HCT116 (cell line): ENCODE results near the gene STXBP3.

Experiments
- ATF3 ChIP-seq: IDR thresholded peaks from 2 replicates; pipeline ENCODE4 v1.6.1; 2012
- EZH2 ChIP-seq: fragments of 200-600 bp; sonication (generic); IDR thresholded peaks from 2 replicates; pipeline ENCODE4 v1.6.1; 2017; ENCODE audit warnings: antibody characterized with exemption, mixed run types
- EZH2phosphoT487 ChIP-seq: fragments of 200-600 bp; IDR thresholded peaks from 2 replicates; pipeline ENCODE4 v1.6.1; 2018; ENCODE audit warnings: antibody characterized with exemption, borderline replicate concordance
- JUND ChIP-seq: IDR thresholded peaks from 2 replicates; pipeline ENCODE4 v1.6.1; 2012
- POLR2A ChIP-seq: IDR thresholded peaks from 2 replicates; pipeline ENCODE4 v1.7.0; 2011; ENCODE audit warnings: borderline replicate concordance; ENCODE audit not compliant: insufficient read depth, insufficient read length; ENCODE audit errors: extremely low read depth
- RAD21 ChIP-seq: IDR thresholded peaks from 2 replicates; pipeline ENCODE4 v1.6.1; 2012; ENCODE audit warnings: low read depth, mild to moderate bottlenecking
- SIN3A ChIP-seq: IDR thresholded peaks from 2 replicates; pipeline ENCODE4 v1.6.1; 2012; ENCODE audit warnings: low read depth
- TCF7L2 ChIP-seq: IDR thresholded peaks from 2 replicates; pipeline ENCODE4 v1.7.0; 2011; ENCODE audit warnings: borderline replicate concordance, inconsistent platforms; ENCODE audit not compliant: insufficient read depth, insufficient read length; ENCODE audit errors: extremely low read depth
- ZNF274 ChIP-seq: fragments of 200-500 bp; sonication (Bioruptor generic); IDR thresholded peaks from 2 replicates; pipeline ENCODE4 v1.6.1; 2014; ENCODE audit warnings: mild to moderate bottlenecking, low read depth, low read length, inconsistent platforms
- TF ChIP-seq, protein P1 (sequence below), 3 experiments: fragments of 200-600 bp in 1 of 3; sonication (generic) in 1 of 3; IDR thresholded peaks in 2 of 3; conservative IDR thresholded peaks in 1 of 3; 2 replicates each; pipeline ENCODE4 v1.5.1; 2012 to 2017; ENCODE audit warnings: low read depth in 2 of 3, low read length in 2 of 3, antibody characterized with exemption in 1 of 3, borderline replicate concordance in 1 of 3, control low read depth in 1 of 3, mild to moderate bottlenecking in 1 of 3, mixed read lengths in 1 of 3, mixed run types in 1 of 3, moderate library complexity in 1 of 3; ENCODE audit not compliant: insufficient read depth in 1 of 3

DNA sequence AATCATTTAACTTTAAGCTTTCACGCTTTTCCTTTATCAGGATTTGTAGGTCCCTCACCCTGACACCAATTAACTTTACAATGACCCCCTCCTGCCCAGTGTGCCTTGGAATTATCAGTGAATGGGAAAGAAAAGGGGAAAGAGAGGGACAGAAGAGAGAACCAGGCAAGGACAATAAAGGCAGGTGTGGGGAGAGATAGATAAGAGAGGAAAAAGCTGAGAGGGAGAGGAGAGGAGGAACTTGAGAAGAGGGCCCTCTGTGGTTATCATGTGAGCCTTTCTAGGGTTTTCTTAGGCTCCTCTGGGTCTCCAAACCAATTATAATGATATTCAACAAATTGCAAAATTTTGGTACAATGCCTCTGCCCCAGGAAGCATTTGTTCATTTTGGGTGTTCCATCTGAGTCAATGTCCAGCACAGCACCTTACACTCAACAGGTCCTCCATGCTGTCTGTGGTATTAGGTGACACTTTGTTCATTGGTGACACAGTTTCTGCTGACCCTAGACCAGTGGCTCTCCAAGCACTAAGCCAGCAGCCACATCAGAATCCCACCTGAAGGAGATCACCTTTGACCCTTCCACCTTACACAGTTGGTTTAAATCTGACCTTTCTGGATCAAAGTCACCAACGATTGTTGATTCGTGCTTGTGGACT is 96.2 kb downstream of the STXBP3 start:
- TF ChIP-seq POLR2A, result no peak
- TF ChIP-seq, protein P1, sequence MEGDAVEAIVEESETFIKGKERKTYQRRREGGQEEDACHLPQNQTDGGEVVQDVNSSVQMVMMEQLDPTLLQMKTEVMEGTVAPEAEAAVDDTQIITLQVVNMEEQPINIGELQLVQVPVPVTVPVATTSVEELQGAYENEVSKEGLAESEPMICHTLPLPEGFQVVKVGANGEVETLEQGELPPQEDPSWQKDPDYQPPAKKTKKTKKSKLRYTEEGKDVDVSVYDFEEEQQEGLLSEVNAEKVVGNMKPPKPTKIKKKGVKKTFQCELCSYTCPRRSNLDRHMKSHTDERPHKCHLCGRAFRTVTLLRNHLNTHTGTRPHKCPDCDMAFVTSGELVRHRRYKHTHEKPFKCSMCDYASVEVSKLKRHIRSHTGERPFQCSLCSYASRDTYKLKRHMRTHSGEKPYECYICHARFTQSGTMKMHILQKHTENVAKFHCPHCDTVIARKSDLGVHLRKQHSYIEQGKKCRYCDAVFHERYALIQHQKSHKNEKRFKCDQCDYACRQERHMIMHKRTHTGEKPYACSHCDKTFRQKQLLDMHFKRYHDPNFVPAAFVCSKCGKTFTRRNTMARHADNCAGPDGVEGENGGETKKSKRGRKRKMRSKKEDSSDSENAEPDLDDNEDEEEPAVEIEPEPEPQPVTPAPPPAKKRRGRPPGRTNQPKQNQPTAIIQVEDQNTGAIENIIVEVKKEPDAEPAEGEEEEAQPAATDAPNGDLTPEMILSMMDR (IDR thresholded peaks at IDR 0.05 in 2 of 3, conservative IDR thresholded peaks at IDR 0.05 in 1 of 3; ENCODE audit: borderline replicate concordance in 1 of 3, insufficient read depth in 1 of 3, low read depth in 2 of 3, low read length in 2 of 3), result no peak
- no peak for TF ChIP-seq EZH2
- no peak for TF ChIP-seq ZNF274
- no peak for TF ChIP-seq RAD21
- TF ChIP-seq EZH2phosphoT487, result no peak
- no peak for TF ChIP-seq ATF3
- no peak for TF ChIP-seq JUND
- no peak for TF ChIP-seq TCF7L2
- no peak for TF ChIP-seq SIN3A
